ENCODE measurements around the gene YBEY.
"Not testable (repeated sequence)": the region's sequence is repeated elsewhere in the genome, so short reads cannot be mapped to it uniquely, and the experiment has no call there.

The YBEY gene

DNA sequence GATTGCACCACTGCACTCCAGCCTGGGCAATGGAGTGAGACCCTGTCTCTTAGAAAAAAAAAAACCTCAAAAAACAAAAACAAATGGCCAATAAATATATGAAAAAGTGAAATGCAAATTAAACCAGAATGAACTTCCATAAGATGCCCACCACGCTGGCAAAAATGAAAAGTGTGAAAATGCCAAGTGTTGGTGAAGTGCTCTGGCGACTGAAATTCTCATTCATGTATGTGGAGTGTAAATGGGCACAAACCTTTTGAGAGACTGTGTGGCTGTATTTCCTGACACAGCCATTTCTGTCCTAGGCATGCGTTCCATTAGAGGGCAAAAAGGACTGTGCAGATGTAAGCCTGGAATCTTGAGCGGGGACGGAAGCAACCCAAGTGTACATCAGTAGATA, 18.3 kb downstream of the YBEY start:
- TF ChIP-seq, protein P1, sequence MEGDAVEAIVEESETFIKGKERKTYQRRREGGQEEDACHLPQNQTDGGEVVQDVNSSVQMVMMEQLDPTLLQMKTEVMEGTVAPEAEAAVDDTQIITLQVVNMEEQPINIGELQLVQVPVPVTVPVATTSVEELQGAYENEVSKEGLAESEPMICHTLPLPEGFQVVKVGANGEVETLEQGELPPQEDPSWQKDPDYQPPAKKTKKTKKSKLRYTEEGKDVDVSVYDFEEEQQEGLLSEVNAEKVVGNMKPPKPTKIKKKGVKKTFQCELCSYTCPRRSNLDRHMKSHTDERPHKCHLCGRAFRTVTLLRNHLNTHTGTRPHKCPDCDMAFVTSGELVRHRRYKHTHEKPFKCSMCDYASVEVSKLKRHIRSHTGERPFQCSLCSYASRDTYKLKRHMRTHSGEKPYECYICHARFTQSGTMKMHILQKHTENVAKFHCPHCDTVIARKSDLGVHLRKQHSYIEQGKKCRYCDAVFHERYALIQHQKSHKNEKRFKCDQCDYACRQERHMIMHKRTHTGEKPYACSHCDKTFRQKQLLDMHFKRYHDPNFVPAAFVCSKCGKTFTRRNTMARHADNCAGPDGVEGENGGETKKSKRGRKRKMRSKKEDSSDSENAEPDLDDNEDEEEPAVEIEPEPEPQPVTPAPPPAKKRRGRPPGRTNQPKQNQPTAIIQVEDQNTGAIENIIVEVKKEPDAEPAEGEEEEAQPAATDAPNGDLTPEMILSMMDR (IDR thresholded peaks at IDR 0.05) = no peak
- TF ChIP-seq ZFX (IDR thresholded peaks at IDR 0.05; ENCODE audit: borderline replicate concordance) = no peak
- no peak overlapping the region for H3K27ac ChIP-seq

DNA sequence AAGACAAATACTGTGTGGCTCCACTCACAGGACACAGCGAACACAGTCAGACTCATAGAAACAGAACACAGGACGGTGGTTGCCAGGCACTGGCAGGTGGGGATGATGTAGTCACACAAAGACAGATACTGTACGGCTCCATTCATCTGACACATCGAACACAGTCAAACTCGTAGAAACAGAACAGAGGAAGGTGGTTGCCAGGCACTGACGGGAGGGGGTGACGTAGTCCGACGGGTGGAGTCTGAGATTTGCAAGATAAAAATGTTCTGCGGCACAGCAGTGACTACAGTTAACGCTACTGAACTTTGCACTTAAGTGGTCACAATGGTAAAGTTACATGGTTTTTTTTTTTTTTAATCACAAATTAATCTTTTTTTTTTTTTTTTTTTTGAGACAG, 18.8 kb downstream of the YBEY start:
- H3K27ac ChIP-seq = no peak overlapping the region
- no peak for TF ChIP-seq ZFX (IDR thresholded peaks at IDR 0.05; ENCODE audit: borderline replicate concordance)
- TF ChIP-seq, protein P1 (IDR thresholded peaks at IDR 0.05) = no peak

DNA sequence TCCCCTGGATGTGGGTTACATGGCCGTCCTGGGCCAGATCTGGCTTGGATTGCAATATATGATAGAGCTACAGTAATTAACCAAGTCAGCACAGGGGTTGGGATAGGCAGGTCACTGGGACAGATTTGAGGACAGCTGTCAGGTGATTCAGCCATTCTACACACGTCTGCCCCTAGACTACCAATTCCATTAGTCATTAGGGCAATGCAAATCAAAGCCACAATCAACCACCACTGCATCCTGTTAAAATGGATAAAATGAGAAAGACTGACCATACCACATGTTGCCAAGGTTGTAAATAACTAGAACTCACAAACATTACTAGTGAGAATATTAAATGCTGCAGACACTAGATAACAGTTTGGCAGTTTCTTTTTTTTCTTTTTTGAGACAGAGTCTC, 21.5 kb downstream of the YBEY start:
- no peak overlapping the region for H3K27ac ChIP-seq
- TF ChIP-seq, protein P1 (IDR thresholded peaks at IDR 0.05) = no peak
- no peak for TF ChIP-seq ZFX (IDR thresholded peaks at IDR 0.05; ENCODE audit: borderline replicate concordance)

DNA sequence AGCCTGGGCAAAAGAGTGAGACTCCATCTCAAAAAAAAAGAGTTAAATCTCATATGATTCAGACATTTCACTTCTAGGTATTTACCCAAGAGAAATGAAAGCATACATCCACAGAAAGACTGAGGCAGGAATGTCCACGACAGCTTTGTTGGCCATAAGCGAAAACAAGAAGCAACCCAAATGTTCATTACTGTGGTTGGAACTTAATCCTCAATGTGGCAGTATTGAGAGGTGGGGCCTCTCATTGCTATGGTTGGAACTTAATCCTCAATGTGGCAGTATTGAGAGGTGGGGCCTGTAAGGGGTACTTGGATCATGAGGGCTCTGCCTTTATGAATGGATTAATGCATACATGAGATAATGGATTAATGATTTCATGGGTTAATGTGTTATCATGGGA, 22.3 kb downstream of the YBEY start:
- H3K27ac ChIP-seq = no peak overlapping the region
- no peak for TF ChIP-seq ZFX (IDR thresholded peaks at IDR 0.05; ENCODE audit: borderline replicate concordance)
- TF ChIP-seq, protein P1 (IDR thresholded peaks at IDR 0.05) = no peak

DNA sequence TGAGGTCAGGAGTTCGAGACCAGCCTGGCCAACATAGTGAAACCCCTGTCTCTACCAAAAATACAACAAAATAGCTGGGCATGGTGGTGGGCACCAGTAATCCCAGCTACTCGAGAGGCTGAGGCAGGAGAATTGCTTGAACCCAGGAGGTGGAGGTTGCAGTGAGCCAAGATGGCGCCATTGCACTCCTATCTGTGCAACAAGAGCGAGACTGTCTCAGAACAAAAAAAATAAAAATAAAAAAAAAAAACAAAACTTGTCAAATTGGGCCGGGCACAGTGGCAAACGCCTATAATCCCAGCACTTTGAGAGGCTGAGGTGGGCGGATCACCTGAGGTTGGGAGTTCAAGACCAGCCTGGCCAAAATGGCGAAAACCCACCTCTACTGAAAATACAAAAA, 24.1 kb downstream of the YBEY start:
- H3K27ac ChIP-seq = not testable (repeated sequence)

DNA sequence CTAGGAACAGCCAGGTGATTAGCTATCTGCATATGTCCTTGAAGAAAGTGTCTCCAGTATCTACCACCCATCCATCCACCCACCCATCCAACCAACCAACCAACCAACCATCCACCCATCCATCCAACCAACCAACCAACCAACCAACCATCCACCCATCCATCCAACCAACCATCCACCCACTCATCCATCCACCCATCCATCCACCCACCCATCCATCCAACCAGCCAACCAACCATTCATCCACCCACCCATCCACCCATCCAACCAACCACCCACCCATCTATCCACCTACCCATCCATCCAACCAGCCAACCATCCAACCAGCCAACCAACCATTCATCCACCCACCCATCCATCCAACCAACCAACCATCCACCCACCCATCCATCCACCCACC, 25.4 kb downstream of the YBEY start:
- TF ChIP-seq, protein P1 (IDR thresholded peaks at IDR 0.05) = no peak
- TF ChIP-seq ZFX (IDR thresholded peaks at IDR 0.05; ENCODE audit: borderline replicate concordance) = no peak
- H3K27ac ChIP-seq = no peak overlapping the region

DNA sequence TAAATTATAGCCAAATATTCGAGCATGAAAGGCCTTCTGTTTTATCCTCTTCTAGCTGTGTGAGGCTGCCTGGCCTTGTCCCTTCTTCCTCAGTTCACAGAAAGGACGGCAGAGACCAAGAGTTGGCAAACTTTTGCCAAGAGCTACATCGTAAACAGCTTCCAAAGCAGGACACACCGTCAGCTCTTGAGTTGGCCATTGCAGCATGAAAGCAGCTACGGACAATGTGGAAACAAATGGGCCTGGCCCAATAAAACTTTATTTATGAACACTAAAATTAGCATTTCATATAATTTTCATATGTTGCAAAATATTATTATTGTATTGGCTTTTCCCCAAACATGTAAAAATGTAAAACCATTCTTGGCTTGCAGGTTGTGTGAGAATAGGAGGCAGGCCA, 26.8 kb downstream of the YBEY start:
- TF ChIP-seq ZFX (IDR thresholded peaks at IDR 0.05; ENCODE audit: borderline replicate concordance) = no peak
- TF ChIP-seq, protein P1 (IDR thresholded peaks at IDR 0.05) = no peak

DNA sequence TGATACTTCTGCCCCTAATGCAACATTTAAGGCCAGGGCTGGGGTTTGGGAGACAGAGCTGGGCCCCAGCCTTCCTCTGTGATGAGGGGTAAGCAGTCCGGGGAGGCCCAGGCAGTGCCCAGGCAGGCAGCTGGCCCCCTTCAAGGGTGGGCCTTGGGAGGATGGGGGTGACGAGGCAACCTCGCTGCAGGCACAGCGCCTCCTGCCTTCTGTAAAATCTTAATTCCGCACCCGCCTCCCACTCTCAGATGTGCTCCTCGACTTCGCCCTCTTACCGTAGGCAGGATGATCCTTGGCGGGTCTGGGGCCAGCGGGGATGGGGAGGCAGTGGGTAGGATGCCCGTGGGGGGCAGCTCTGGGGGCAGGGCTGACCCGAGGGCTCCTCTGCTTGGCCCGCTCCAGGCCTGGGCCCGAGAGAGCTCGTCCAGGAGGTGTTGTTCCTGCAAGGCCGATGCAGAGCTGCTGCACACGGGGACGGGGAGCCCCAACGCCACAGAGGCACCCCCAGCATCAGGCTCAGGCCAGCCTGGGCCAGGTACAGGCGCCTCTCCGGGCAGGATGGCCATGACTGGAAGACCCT, 28.4 kb downstream of the YBEY start:
- H3K27ac ChIP-seq = no peak overlapping the region
- no peak for TF ChIP-seq ZFX (IDR thresholded peaks at IDR 0.05; ENCODE audit: borderline replicate concordance)
- TF ChIP-seq, protein P1 (IDR thresholded peaks at IDR 0.05) = no peak

More for the DNA sequence above, 26.8 kb downstream of the YBEY start:
- no peak overlapping the region for H3K27ac ChIP-seq
